GM10266 (cell line): ENCODE results near the gene TEX11.
"Not testable (repeated sequence)": the region's sequence is repeated elsewhere in the genome, so short reads cannot be mapped to it uniquely, and the experiment has no call there.

Experiments used
- DNase-seq: peaks from one replicate; pipeline ENCODE4 v3.0.0; 2012; ENCODE audit errors: extremely low spot score
- TF ChIP-seq, protein P1 (sequence below): IDR thresholded peaks from 2 replicates; pipeline ENCODE4 v1.5.1; 2012; ENCODE audit warnings: mild to moderate bottlenecking, low read depth; ENCODE audit not compliant: control insufficient read depth, insufficient read depth; ENCODE audit errors: missing control alignments

Gene TEX11

DNA sequence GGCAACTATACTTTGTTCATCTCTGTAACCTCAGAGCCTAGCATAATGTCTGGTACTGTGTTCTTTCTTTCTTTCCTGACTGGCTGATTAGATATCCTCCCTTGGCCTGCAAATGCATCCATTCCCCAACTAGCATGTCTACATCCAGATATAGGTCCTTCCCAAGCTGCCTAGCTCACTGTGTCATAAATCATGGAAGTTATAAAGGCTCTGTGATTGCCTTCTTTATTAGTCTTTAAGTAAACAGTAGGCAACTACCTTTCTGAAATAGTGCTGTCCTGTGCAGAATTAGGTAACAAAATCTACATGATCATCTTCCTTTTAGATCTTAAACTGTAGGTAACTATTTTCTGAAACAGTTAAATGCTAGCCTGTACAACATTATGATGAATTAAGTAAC, 239.4 kb downstream of the TEX11 start:
- DNase-seq = no peak
- TF ChIP-seq, protein P1, sequence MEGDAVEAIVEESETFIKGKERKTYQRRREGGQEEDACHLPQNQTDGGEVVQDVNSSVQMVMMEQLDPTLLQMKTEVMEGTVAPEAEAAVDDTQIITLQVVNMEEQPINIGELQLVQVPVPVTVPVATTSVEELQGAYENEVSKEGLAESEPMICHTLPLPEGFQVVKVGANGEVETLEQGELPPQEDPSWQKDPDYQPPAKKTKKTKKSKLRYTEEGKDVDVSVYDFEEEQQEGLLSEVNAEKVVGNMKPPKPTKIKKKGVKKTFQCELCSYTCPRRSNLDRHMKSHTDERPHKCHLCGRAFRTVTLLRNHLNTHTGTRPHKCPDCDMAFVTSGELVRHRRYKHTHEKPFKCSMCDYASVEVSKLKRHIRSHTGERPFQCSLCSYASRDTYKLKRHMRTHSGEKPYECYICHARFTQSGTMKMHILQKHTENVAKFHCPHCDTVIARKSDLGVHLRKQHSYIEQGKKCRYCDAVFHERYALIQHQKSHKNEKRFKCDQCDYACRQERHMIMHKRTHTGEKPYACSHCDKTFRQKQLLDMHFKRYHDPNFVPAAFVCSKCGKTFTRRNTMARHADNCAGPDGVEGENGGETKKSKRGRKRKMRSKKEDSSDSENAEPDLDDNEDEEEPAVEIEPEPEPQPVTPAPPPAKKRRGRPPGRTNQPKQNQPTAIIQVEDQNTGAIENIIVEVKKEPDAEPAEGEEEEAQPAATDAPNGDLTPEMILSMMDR = no peak

DNA sequence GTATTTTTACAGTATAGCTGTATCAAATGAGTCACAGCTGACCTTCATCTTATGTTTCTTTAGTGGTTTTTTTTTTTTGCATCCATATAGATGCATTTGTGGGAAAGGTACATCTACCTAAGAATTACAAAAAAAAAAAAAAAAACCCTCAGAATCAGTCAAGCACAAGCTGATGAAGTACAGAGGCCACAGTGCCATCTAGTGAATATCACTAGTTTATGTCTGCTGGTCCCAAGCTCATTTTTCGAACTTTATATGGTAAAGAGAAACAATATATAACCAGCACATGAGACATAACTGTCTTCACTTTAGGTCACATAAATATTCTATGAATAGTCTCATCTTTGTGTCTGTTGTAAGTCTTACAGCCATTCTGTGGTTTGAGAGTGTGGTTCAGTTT, 243.8 kb downstream of the TEX11 start:
- peak; percentile 5 for DNase-seq
- TF ChIP-seq, protein P1 = peak; percentile 16

GRCh38 chrX:70661124-70661523, 247.4 kb downstream of the TEX11 start:
- not testable (repeated sequence) for DNase-seq

GRCh38 chrX:70657546-70657945, 251.0 kb downstream of the TEX11 start:
- not testable (repeated sequence) for DNase-seq

DNA sequence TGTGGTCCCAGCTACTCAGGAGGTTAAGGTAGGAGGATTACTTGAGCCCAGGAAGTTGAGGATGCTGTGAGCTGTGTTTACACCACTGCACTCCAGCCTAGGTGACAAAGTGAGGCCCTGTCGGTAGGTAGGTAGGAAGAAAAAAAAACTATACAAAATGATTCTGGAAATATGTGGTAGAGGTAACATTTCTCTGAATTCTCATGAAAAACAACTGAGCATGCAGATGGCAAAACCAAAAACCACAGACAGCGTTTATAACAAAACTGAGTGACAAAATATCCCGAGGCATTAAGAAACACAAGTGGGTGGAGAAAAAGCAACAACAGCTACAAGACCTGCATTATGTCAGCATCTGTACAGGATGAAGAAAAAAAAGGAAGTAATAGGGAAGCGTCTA, 252.2 kb downstream of the TEX11 start:
- no peak for DNase-seq
- TF ChIP-seq, protein P1 = no peak

- DNase-seq = not testable (repeated sequence)
Measured at GRCh38 chrX:70647910-70648309, 260.6 kb downstream of the TEX11 start.

DNA sequence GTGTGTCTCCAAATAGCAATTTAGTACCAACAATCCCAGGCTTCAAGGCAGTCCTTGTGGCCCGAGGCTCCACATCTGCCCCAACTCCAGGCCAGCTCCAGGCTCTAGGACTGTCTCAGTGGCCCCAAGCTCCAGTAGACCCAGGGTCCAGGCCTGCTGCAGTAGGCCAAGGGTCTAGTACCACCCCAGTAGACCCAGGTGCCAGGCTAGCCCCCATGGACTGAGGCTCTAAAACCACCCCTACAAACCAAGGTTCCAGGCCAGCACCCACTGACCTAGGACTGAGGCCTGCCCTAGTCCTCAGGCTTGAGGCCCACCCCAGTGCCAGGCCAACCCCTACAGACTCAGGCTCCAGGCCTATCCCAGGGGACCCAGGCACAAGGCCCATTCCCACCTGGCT, 272.3 kb downstream of the TEX11 start:
- DNase-seq = no peak
- TF ChIP-seq, protein P1 = no peak

DNA sequence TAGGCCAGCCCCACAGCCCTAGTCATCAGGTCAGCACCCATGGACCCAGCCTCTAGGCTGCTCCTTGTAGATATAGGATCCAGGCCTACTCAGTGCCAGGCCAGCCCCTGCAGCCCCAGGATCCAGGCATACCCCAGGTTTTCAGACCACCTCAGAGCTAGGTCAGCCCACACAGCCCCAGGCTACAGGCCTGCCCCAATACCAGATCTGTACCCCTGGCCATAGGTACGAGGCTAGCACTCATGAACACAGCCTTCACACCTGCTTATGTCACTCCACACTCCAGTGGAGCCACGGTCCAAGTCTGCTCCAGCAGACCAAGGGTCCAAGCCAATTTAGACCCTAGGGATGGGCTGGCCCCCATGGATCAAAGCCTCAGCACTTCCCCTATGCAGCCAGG, 272.8 kb downstream of the TEX11 start:
- DNase-seq = no peak
- TF ChIP-seq, protein P1 = no peak

DNA sequence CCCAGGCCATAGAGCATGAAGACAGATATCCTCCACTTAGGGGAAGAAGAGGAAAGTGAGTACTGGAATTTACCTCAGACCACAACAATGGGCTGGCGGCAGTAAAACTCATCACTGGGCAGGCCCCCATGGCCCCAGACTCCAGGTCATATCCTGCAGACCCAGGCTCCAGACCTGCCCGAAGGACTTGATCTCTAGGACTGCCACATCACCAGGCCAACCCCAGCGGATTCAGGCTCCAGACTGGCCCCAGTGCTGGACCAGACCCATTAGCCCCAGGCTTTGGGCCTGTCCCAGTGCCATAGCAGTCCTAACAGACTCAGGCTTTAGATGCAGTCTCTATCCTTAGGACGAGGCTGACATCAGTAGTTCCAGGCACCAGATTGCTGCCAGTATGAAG, 273.3 kb downstream of the TEX11 start:
- DNase-seq = no peak
- TF ChIP-seq, protein P1 = no peak
